A673 (cell line): ENCODE results near the gene PAK3. TPM values are rescaled to one million over a fixed set of nuclear protein-coding genes. Genes with fewer than 3 reads are reported as not detected.

Experiments used
- BruUV-seq: library from RNA; stranded (reverse); fragments of 400-500 nt; replicated peaks from 2 replicates; lab custom pipeline; 2021; lab: Mats Ljungman, UMichigan
- CTCF ChIA-PET: fragments of 300-600 bp; sonication (Branson Sonifier 250); formaldehyde crosslinking; loops from one replicate; lab custom pipeline; 2022; ENCODE audit warnings: antibody characterized with exemption; lab: Charles Lee
- POLR2A ChIA-PET: fragments of 300-600 bp; sonication (Branson Sonifier 250); formaldehyde crosslinking; loops from one replicate; lab custom pipeline; 2022; ENCODE audit warnings: antibody characterized with exemption; ENCODE audit not compliant: low non-redundant PET; lab: Charles Lee
- DNase-seq: peaks from one replicate; pipeline ENCODE4 v3.0.0-alpha.2; 2015; ENCODE audit warnings: low spot score
- H3K27ac ChIP-seq: fragments of 200-600 bp; sonication (generic); 2 replicates; pipeline ENCODE4 v1.5.1; 2016; ENCODE audit warnings: mixed run types, low read depth, mild to moderate bottlenecking, mixed read lengths, antibody characterized with exemption, low read length; ENCODE audit not compliant: poor library complexity, severe bottlenecking
- H3K27me3 ChIP-seq: fragments of 200-600 bp; sonication (generic); replicated peaks from 2 replicates; pipeline ENCODE4 v1.6.1; 2017; ENCODE audit warnings: mixed run types, low read depth, mild to moderate bottlenecking, mixed read lengths, antibody characterized with exemption, low read length; ENCODE audit not compliant: insufficient read depth, poor library complexity
- H3K36me3 ChIP-seq: fragments of 200-600 bp; sonication (generic); 2 replicates; pipeline ENCODE4 v1.6.1; 2016; ENCODE audit warnings: mixed run types, mild to moderate bottlenecking, mixed read lengths, antibody characterized with exemption, low read length; ENCODE audit not compliant: insufficient read depth, poor library complexity, severe bottlenecking
- H3K4me1 ChIP-seq: fragments of 200-600 bp; sonication (generic); 2 replicates; pipeline ENCODE4 v1.6.1; 2017; ENCODE audit warnings: mixed run types, mild to moderate bottlenecking, mixed read lengths, antibody characterized with exemption, low read length; ENCODE audit not compliant: insufficient read depth, poor library complexity, severe bottlenecking
- H3K4me3 ChIP-seq: fragments of 200-600 bp; sonication (generic); 2 replicates; pipeline ENCODE4 v1.5.1; 2016; ENCODE audit warnings: low read depth, mixed run types, mild to moderate bottlenecking, mixed read lengths, low read length; ENCODE audit not compliant: poor library complexity, severe bottlenecking
- H3K9me3 ChIP-seq: fragments of 200-600 bp; sonication (generic); 2 replicates; pipeline ENCODE4 v1.6.1; 2016; ENCODE audit warnings: mixed run types, low read depth, mild to moderate bottlenecking, mixed read lengths, antibody characterized with exemption, low read length; ENCODE audit not compliant: poor library complexity, severe bottlenecking
- CTCF ChIP-seq: fragments of 300-800, 200-600 bp; sonication (generic); conservative IDR thresholded peaks from 2 replicates; pipeline ENCODE4 v1.5.1; 2017; ENCODE audit warnings: low read depth, mild to moderate bottlenecking, antibody characterized with exemption, low read length, moderate library complexity, mixed read lengths
- EZH2 ChIP-seq: fragments of 200-600 bp; sonication (generic); IDR thresholded peaks from 2 replicates; pipeline ENCODE4 v1.6.1; 2017; ENCODE audit warnings: borderline replicate concordance, low read depth, mild to moderate bottlenecking, mixed read lengths, antibody characterized with exemption, low read length; ENCODE audit not compliant: poor library complexity, severe bottlenecking
- intact Hi-C: fragments of 100-400 bp; cut with micrococcal nuclease; formaldehyde crosslinking; loops from one replicate; pipeline ENCODE4 v1.10.0; 2022; ENCODE audit not compliant: unreplicated experiment
- total RNA-seq: library from RNA; stranded (reverse); gene quantifications from 2 replicates; pipeline ENCODE4 v1.2.3, GENCODE V29; 2021

PAK3 gene
- total RNA-seq, 1 experiment from 2014 or later = not detected

GRCh38 chrX:111199505-111199904 lies 103.5 kb downstream of the PAK3 start:
- POLR2A ChIA-PET = no interaction called here
- Histone ChIP-seq H3K4me3 (no peak overlapping the region), H3K36me3 (no peaks in the 10 kb centered on the region), H3K4me1 (no peaks in the 10 kb centered on the region), H3K9me3 (no peaks in the 10 kb centered on the region), H3K27me3 (peaks cover 44% of the 10 kb centered on the region), H3K27ac (no peak overlapping the region)
- CTCF ChIA-PET = no interaction called here
- no peak for DNase-seq
- TF ChIP-seq CTCF (no peak), EZH2 (no peak)
- intact Hi-C loops = no loop called here
- BruUV-seq = no TSS peak

DNA sequence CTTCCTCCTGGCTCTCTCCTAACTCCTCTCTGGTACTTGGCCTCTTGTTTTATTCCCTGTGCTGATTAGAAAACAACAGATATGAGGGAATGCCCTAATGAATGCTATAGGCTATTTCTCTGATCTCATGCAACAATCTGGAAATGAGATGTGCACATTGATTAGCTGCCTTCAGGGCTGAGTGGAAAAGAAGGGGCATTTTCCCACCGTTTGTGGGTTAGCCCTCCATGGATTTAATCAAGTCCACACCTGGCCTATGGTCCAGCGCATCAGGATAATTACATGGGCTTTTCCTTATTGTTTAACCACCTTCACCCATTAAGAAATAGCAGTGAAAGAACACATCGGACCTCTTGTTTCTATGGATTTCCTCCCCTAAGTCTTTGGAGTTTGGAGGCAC lies 104.3 kb downstream of the PAK3 start:
- H3K9me3 ChIP-seq = no peaks in the 10 kb centered on the region
- intact Hi-C loops = no loop called here
- H3K4me3 ChIP-seq = no peak overlapping the region
- H3K4me1 ChIP-seq = no peaks in the 10 kb centered on the region
- H3K27me3 ChIP-seq = peaks cover 44% of the 10 kb centered on the region
- CTCF ChIA-PET = no interaction called here
- POLR2A ChIA-PET = no interaction called here
- BruUV-seq = no TSS peak
- TF ChIP-seq CTCF (no peak), EZH2 (no peak)
- no peaks in the 10 kb centered on the region for H3K36me3 ChIP-seq
- DNase-seq = no peak
- no peak overlapping the region for H3K27ac ChIP-seq

- ChIA-PET POLR2A (no interaction called here), CTCF (no interaction called here)
- TF ChIP-seq CTCF (no peak), EZH2 (no peak)
- H3K4me1 ChIP-seq = no peaks in the 10 kb centered on the region
- BruUV-seq = no TSS peak
- intact Hi-C loops = no loop called here
- H3K9me3 ChIP-seq = no peaks in the 10 kb centered on the region
- H3K27ac ChIP-seq = no peak overlapping the region
- H3K36me3 ChIP-seq = no peaks in the 10 kb centered on the region
- no peak overlapping the region for H3K4me3 ChIP-seq
- no peak for DNase-seq
- peaks cover 25% of the 10 kb centered on the region for H3K27me3 ChIP-seq
These were observed 111.9 kb downstream of the PAK3 start for GRCh38 chrX:111207851-111208250.
